GM21515 (cell line): Measurements from ENCODE around the gene HDDC3.

Experiments used
- ATAC-seq: cut with Tn5 transposase; IDR thresholded peaks from one replicate; pipeline ENCODE4 v1.9.1; 2021; ENCODE audit not compliant: unreplicated experiment

Gene HDDC3

DNA sequence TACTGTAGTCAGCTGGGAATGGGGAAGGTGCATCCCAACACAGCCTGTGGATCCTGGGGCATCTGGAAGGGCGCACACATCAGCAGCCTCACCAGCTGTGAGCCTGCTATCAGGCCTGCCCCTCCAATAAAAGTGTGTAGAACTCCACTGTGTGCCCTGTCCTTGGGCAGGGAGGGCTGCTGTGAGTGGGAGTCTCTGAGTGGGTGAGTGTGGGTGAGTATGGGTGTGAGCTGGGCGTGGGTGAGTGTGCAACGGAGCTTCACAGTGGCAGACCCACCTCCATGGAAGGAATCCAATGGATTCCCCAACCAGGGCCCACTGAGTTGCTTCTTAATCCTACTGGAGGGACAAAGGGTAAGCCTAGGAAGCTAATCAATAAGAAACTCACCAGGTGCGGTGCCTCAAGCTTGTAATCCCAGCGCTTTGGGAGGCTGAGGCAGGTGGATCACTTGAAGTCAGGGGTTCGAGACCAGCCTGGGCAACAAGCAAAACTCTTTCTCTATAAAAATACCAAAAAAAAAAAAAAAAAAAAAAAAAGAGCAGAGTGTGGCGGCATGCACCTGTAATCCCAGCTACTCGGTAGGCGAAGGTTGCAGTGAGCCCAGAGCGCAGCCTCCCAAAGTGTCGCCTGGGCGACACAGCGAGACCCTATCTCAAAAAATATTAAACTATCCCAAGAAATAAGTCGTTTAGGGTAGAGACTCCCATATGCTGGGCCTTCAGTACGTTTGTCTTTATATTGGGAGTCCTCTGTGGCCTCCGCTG, 21.8 kb upstream of the HDDC3 start:
- no peak for ATAC-seq

DNA sequence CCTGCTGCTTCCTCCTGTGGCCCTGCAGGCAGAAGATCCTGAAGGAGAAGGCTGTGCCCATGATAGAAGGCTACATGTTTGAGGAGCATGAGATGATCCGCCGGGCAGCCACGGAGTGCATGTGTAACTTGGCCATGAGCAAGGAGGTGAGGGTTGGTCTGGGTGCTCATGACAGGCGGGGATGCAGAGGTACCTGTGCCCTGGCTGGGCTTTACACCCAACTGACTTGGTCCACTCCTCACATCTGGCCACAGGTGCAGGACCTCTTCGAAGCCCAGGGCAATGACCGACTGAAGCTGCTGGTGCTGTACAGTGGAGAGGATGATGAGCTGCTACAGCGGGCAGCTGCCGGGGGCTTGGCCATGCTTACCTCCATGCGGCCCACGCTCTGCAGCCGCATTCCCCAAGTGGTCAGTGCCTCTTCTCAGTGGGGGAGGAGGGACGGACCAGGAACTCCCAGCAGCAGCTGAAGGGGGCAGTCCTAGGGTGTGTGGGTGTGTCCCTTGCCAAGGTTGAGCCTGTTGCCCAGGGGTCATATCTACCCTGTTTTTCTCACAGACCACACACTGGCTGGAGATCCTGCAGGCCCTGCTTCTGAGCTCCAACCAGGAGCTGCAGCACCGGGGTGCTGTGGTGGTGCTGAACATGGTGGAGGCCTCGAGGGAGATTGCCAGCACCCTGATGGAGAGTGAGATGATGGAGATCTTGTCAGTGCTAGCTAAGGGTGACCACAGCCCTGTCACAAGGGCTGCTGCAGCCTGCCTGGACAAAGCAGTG, 20.7 kb upstream of the HDDC3 start:
- ATAC-seq: no peak

DNA sequence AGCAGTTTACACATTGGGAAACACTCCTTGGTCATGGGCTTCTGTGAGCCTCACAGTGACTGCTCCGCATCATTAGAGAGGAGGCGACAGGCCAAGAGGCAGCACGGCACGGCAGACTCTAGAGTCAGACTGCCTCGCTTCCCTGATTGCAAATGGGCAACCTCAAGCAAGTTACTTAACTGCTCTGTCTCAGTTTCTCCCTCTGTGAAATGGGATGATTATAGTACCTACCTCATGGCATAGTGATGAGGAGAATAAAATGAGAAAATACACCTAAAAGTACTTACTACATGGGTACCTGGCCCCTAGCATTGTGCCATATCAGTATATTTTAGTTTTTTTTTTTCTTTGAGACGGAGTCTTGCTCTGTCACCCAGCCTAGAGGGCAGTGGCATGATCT, 18.3 kb upstream of the HDDC3 start:
- no peak for ATAC-seq

DNA sequence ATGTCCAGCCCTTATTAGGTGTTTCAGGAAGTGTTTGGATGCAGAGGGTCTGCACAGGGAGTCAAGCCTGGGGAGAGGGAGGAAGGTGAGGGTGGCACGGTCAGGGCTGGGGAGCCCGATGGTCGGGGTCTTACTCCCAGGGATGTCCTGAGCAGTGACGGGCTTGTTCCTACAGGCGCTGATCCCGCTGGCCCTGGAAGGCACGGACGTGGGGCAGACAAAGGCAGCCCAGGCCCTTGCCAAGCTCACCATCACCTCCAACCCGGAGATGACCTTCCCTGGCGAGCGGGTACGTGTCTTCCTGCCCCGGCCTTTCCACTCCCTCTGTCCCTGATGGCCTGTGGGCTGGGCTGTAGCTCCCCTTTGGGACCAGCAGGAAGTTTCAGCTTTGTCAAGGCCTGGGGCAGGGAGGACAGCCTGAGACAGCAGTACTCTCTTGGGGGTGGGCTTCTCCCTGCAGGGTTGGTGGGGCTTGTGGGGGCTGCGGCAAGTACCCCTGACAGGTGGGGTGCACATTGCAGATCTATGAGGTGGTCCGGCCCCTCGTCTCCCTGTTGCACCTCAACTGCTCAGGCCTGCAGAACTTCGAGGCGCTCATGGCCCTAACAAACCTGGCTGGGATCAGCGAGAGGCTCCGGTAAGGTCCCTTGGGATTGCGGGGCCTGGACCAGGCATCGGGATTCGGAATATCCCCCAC, 17.8 kb upstream of the HDDC3 start:
- ATAC-seq: no peak

DNA sequence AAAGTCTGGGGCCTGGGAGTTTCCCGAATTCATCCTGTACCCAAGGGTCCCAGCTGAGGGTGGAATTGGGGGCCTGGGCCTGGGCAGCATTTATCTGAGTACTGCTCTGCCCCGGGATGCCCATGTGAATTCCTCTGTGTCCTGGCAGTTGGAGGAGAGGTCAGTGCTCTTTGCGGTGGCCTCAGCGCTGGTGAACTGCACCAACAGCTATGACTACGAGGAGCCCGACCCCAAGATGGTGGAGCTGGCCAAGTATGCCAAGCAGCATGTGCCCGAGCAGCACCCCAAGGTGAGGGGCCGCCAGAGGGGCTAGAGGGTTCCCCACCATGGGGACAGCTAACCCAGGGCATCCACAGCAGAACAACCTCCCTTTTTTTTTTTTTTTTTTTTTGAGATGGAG, 16.2 kb upstream of the HDDC3 start:
- no peak for ATAC-seq

DNA sequence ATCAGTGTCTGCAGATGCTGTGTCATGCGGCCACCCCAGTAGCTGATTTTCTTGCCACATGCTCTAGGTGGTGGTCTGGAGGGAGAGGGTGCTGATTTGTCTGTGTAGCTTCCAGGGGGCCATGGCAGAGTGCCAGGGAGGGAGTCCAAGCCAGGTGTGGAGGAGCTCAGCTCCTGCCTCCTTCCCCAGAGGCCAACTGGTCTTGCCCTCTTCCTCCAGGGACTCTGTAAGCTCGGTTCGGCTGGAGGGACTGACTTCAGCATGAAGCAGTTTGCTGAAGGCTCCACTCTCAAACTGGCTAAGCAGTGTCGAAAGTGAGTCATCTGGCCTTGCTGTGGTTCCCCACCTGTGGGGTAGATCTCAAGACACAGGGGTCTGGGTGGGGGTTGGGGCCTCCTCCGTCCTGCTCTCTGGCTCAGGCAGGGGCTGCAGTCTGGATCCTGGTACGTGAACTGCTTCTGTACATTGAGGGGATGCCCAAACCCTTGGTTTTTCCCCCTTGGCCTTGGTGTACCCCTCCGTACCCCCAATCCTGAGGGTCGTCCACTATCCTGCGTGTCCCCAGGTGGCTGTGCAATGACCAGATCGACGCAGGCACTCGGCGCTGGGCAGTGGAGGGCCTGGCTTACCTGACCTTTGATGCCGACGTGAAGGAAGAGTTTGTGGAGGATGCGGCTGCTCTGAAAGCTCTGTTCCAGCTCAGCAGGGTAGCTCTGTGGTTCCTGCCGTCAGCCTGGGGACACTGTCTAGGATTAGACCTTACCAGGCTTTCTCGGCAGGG, 15.4 kb upstream of the HDDC3 start:
- ATAC-seq: no peak

DNA sequence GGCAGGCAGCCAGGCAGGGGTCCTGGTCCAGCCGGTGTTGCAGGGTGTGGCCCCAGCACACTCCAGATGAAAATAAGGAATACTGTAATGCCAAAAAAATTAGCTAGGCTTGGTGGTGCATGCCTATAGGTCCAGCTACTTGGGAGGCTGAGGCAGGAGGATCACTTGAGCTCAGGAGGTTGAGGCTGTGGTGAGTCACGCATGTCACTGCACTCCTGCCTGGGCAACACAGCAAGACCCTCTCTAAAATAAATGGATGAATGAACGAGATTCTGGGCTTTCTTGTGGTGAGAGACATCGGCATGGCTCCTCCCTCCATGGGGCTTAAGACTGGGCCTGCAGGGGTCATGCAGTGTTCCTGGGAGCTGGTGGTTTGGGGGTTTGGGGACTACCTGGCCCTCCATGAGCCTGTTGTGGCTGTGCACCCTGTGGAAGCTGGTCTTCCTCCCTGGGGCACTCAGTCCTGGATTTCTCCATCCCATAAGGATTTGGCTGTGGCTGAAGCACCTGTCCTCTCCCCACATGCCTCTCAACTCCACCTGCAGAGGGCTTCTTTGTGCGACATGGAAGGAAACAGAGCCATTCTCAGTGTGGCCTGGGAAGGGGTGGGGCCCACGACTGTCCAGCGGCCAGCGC, 14.7 kb upstream of the HDDC3 start:
- ATAC-seq: no peak

DNA sequence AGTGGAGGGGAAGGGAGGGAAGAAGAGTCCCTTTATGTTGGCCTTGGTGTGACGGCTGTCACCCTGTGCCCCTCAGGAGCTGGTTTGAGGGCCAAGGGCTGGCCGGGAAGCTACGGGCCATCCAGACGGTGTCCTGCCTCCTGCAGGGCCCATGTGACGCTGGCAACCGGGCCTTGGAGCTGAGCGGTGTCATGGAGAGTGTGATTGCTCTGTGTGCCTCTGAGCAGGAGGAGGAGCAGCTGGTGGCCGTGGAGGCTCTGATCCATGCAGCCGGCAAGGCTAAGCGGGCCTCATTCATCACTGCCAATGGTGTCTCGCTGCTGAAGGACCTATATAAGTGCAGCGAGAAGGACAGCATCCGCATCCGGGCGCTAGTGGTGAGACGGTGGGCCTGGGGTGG, 14.2 kb upstream of the HDDC3 start:
- ATAC-seq: no peak

DNA sequence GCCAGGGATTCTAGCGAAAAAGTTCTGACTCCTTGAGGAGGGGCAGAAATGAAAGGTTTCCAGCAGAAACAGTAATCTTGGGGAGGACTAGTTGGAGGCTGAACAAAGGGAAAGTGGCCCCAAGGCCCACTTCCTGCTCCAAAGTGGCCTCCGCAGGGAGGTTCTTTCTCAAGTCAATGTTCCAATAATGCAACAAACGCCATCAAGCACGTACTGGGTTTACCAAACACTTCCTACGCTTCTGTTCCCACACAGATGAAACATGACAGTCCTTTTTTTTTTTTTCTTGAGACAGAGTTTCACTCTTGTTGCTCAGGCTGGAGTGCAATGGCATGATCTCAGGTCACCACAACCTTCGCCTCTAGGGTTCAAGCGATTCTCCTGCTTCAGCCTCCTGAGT, 12.7 kb upstream of the HDDC3 start:
- no peak for ATAC-seq

DNA sequence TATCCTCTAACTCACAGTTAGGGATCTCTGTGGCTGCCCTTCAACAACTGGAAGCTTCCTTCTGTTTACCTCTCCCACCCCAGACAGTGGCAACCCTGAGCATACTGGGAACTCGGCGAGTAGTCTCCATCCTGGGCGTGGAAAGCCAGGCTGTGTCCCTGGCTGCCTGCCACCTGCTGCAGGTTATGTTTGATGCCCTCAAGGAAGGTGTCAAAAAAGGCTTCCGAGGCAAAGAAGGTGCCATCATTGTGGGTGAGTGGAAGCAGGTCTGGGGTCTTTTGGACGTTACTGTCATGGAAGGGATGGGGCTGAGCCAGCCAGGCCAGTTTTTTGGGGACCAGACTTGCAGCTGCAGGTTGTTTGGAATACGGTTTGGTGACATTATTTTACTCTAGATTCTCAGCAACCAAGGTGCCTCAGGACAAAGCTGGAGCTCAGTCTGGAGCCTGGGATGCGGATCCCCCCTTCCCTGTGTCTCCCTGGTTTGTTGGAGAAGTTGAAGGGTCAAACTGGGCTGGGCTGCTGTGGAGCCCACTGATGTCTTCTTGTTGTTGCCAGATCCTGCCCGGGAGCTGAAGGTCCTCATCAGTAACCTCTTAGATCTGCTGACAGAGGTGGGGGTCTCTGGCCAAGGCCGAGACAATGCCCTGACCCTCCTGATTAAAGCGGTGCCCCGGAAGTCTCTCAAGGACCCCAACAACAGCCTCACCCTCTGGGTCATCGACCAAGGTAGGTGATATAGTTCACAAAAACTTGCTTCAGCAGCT, 10.2 kb upstream of the HDDC3 start:
- ATAC-seq: no peak

DNA sequence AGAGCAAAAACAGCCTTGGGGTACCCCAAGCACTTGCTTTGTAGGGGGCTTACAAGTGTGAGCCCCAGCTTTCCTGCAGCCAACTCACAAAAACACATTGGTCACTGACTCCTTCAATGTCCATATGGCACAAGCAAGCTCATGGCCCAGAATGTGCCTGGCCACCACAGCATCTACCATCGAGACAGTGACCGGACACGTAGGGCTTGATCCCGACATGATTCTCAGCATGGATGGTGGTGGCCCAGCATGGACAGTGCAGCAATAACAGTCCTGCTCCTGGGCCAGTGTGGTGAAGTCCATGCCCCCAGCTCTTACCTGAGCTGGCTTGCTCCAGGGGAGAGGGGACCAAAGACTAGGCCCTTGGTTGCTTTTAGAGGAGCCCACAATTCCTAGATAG, 8.7 kb upstream of the HDDC3 start:
- ATAC-seq: no peak

DNA sequence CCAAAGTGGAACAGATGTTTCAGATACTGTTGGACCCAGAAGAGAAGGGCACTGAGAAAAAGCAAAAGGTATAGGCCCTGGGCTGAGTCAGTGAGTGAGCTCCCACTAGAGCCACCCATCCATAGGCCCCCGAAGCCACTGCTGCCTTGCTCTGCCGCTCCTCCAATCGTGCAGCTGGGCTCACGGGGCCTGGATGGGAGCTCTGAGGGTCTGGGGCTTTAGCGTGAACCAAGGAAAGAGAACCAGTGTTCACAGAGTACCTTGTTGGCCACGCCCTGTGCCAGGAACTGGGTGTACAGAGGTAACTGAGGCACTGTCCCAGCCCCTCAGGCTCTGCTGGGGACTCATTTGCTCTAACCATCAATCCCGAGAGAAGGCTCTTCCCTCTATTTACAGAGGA, 7.4 kb upstream of the HDDC3 start:
- ATAC-seq: no peak

DNA sequence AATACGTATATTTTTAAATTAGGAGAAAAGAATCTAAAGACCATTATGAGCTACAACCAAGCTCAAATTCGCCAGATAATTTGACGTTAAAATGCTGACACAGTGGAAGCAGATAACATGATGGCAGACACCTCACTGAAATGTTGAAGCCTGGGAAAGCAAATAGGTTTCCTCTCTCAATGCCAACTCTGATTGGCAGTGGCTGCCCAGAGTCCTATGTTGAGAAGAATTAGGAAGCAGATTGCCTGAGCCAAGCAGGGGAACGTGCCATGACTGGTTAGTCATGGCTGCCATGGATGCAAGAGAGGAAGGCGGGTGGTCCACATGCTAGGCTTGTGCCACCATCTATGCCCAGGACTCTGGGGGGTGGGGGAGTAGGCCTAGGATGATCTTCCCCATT, 5.9 kb upstream of the HDDC3 start:
- no peak for ATAC-seq

DNA sequence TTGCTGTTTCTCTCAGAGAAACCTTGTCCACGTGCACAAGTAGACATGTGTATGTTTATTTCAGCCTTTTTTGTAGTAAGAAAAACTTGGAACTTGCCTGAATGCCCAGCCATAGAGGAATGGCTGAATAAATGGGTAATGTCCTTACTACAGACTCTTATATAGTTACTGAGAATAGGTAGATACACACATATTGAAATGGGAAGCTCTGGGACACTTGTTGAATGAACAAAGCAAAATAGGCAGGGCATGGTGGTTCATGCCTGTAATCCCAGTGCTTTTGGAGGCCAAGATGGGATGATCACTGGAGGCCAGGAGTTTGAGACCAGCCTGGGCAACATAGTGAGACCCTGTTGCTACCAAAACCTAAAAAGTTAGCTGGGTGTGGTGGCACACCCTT, 4.5 kb upstream of the HDDC3 start:
- ATAC-seq: no peak

DNA sequence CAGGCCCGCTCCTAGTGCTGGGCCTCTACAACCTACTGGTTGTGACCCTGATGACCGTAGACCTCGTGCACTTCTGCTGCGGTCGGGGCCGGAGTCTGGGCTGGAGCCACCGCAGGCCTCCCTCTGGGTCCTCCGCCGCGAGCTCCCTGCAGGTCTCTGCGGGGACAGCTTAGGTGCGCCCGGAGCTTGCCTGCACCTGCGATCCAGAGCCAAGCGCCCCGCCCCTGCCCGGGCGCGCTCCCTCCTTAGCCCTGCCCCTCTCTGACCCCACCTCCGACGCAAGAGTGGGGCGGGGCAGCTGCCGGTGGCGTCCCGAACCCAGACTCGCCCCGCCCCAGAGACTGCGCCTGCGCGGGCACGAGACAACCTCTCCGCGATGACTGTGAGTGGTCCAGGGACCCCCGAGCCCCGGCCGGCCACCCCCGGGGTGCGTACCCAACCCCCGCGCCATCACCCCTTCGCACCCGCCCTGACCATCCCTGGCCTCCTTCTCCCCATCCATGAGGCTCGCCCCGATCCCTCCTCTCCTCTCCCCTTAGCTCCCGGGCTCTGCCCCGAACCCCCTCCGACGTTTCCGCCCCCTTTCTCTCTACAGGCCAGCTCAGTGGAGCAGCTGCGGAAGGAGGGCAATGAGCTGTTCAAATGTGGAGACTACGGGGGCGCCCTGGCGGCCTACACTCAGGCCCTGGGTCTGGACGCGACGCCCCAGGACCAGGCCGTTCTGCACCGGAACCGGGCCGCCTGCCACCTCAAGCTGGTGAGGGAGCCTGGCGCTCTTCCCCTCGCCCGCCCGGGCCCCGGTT, 2.8 kb upstream of the HDDC3 start, which contains the start of gene UNC45A:
Gene UNC45A, plus strand, starts transcription at position 337 of the 803 bp plus-strand sequence. Its CDS starts 40 bp downstream, at position 377.
- peak; percentile 58 for ATAC-seq

DNA sequence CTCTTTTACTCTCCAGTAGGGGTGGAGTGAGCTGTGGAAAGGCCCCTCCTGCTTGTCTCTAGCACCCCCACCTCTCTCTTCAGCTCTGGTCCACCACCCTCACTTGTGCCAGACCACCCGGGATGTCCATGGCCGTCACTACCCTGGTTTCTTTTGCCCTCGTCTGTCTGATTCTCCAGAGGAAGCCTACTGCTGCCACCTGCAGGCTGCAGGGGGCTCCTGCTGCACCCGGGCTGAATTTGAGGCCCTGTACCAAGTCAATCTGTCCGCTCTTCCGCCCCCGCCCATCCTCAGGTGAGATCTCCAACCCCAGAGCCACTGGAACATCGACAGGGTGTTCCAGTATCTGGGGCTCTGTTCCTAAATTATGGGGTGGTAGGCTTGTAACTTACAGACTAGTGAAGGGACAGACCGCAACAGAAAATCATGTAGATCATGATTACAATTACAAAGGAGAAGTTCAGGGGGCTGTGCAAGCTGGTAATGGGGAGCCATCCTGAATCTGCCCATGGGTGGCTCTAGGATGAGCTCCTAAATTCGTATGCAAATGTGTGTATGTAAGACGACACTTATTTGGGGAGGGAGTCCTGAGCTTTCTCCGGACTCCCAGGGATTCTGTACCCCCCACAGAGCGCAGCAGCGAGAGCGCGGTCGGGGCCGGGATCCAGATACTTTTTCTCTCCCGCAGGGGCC, 2.1 kb upstream of the HDDC3 start:
- ATAC-seq: peak; percentile 0

DNA sequence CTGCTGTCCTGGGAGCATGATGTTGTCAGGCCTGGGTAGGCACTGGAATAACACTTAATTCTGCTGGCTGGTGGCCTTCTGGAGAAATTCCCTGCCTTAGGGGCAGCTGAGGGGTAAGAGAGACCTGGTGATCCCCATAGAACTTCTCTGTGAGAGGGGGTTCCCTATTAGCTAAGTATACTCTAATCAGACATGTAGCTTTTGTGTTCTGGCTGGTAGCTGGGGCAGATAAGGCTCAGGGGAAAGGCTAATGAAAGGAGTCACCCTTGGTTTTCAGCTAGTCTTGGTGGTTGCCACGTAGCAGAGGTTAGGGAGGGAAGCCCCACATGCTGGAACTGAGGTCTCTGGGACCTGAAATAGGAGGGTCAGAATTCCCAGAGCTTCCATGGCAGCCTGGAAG, 952 bp upstream of the HDDC3 start:
- no peak for ATAC-seq

DNA sequence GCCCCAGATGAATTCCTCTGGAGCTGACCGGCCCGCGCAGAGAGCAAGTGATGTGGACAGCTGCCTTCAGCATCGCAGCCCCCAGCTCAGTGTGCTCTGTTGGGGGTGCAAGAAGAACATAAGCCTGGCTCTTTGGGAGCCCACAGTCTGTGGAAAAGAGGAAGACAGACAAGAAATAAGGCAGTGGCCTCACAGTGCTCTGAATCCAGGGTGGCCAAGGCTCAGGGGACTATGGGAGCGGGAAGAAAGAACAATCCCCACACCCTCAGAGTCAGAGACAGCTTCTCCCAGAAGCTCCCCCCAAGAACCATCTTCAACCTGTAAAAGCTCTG, 277 bp upstream of the HDDC3 start:
- no peak for ATAC-seq

DNA sequence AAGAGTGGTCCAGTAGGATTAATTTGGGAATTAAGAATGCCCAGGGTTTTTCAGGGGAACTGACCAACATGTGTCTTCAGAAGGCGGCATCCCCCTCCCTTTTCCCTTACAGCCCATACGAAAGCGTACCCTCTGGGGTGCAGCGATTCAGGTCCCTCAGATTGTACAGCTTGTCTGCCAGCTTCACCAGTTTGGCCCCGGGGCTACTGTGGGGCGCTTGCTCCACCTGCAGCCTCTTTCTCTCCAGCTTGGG, 848 bp downstream of the HDDC3 start:
- no peak for ATAC-seq
